Activated gamma-delta T cell (primary cell): ENCODE measurements around the gene CFAP91.
A peak's percentile ranks its signal among the peaks of the same experiment; 100 is the strongest.

Source experiments
- DNase-seq: peaks from one replicate; lab custom pipeline; 2025; lab: John Stamatoyannopoulos, UW
- total RNA-seq, 2 donors: gene quantifications; one replicate each; lab custom pipeline; 2026; lab: John Stamatoyannopoulos, UW

CFAP91 gene
- total RNA-seq = 0.26 to 0.51 reads per million in 2 donors

- DNase-seq = peak; percentile 69
These were observed at the start of gene CFAP91 for GRCh38 chr3:119702530-119703527. CFAP91 (plus strand) TSS chr3:119703022; CDS start chr3:119703099, 77 bp downstream.

DNA sequence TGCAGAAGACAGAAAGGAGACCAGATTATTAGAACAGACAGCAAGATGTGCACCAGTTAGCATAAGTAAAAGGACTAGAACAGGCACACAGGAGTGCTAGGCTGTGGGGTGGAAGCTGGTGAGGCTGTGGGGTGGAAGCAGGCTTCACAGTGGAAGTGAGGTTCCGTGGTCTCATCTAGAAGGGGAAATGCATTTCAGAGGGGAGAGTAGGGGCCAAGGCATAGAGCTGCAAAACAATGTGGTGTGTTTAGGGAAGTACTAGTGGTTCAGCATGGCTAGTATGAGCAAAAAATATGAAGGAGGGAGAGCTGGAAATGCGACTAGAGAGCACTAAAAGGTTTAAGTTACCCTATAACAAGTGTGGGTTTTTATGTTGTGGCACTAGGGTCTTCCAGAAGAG, 48.9 kb upstream of the CFAP91 start:
- no peak for DNase-seq

DNA sequence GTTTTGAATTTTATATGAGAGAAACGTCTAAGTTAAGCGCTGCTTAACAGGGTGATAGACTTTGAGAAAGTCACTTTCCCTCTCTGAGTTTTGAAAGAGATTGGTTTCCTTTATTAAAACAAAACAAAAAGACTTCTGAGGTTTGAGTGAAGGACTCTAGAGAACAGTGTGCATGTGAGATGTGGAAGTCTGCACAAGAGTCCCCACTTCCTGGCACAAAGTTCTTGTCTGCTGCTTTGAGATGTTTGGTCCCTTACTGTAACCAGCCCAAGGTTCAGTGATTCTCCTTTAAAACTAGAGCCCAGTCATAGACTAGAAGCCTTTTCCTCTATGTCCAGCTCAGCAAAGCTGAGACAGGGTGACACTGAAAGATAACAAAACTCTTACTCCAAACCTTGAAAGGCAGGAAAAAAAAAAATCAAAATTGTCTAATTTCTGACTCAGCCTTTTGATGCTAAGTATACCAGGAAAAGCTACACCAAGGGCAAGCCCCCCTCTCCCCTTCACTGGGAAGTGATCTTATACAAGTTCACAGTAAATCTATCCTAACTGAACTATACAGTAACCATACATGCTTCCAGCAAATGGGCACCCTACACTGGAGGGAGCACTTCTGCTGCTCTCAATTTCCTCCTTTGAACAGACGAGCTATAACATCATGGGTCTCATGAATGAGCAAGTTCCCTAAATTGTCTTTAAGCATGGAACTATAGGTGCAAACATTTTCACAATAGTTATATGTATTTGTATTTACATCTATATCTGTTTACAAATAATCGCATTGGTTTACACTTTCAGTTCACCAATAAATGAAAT, 44.7 kb upstream of the CFAP91 start:
- no peak for DNase-seq

DNA sequence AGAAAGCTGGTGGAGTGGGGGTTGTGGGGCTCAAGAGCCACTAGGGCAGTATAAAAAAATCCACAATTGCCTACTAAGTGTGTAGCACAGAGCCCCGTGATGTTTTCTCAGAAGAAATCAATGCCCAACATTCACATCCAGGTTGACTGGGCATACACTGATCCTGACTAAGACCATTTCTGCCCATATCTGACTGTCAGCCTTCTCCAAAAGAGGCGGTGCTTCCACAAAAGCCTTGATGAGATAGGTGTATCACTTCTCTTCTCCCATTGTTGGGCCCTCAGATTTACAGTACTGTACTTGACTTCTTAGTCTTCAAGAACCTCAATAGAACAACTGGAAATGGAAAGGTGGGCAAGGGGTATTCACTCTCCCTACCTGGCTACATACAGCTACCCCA, 43.8 kb upstream of the CFAP91 start:
- DNase-seq = no peak

DNA sequence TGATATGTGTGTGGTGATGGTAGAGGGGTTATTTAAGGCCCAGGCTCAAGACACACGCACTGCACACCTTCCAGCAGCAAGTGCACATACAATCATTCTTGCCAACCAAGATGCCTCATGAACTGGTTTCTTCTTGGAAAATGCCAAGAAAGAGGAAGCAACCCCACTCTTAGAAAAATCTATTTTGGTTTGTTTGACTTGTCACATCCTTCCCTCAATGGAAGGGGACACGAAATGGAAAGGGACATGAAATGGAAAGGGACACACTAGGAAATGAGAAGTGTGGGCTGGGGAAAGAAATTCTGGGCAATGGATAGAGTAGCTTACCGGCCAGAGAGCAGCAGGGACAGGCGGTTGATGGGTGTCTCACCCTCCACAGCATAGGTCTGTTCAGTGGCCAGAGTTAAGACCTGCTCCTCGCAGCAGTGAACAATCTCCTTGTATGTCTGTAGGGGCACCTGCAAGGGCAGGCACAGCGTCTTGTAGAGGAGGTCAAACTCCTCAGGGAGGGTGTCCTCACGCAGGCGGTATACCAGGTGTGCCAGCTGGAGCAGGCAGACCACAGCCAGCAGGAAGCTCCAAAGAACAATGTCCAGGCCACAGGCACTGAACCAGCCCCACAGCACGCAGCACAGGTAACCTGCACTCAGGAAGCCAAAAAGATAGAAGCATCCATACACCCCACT, 43.1 kb upstream of the CFAP91 start:
- no peak for DNase-seq

DNA sequence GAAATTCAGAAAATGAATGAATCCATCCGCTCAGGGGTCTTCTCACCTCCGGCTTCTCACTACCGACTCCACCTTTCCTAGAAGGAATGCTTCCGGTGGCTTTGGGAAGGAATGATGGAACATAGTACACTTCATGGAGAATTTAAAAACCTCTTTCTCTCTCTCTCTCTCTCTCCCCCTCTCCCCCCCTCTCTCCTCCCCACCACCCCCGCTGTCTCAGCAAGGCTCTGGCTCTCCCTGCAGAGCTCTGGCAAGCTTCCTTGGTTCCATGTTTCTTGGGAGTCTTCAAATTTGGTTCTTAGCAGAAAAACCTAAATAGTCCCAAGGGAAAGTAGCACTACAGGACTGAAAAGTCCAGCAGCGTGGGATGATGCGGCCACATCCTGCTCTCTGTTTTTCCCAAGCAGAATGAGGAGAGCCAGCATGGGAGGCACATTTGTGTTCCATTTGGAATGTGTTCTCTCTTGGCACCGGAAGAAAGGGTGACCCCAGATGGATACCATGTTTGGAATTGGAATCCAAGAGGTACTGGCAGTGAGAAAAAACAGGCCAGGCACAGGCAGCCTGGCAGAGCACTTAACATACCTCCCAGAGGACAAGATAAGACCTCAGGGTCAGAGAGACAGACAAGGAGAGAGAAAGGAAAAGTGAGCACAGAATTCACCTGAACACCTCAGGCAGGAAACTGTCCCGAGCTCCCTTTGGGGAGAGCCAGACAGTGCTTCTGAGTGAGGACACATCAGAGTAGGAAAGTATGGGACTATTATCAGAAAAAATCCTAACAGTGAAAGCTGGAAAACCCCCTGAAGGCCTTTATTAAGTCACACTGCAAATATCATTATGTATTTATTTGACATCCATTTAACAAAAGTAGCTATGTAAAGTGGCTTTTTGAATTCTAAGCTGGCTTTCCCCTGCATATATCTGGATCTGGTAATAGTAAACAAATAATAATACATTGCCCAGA, 42.1 kb upstream of the CFAP91 start, which contains the start of gene POPDC2:
Gene POPDC2, minus strand, starts transcription at position 116 of the 967 bp plus-strand sequence. CDS start 166 bp downstream, outside the sequence.
- DNase-seq = no peak

- DNase-seq = no peak
These were observed 40.0 kb upstream of the CFAP91 start for GRCh38 chr3:119662604-119663373.

GRCh38 chr3:119663885-119664284, 38.9 kb upstream of the CFAP91 start:
- no peak for DNase-seq

DNA sequence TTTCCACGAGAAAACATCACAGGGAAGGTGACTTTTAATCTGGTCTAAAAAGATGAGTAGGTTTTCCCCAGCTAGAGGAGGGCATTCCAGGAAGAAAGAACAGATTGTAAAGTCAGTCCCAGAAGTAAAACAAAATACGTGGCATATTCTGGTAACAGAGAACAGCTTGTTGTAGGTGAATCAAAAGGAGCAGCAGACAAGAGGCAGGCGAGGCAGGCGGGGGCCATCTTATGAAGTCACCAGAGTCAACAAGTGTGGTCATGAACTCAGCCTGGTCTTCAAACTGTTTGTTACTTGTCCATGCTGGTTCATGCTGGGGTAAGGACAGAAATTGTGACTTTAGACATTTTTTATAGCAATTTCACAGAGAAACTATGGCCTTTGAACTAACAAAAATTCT, 38.5 kb upstream of the CFAP91 start:
- DNase-seq = no peak

DNA sequence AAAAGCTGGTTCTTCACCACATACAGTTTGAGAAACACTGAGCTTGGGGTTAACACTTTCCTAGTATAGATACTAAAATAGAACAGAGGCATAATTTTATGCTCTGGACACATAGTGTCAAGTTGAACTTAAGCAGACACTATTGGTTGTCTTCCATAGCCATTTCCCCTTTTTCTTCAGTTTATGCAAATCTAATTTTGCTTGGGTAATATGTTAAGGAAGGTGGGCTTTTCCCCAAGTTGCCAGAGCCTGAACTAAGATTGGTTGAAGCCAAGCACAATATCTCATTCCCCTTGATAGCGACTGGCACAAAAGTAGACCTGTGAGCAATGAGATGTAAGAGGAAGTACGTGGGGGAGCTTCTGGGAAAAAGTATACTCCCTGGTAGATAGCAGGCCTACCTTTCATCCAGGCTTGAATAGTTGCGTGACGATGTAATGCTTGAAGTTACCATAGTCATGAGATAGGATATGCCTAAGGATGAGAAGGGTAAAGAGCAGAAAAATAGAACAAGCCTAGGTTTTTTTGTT, 37.9 kb upstream of the CFAP91 start:
- DNase-seq = no peak

GRCh38 chr3:119665954-119666559, 36.8 kb upstream of the CFAP91 start:
- no peak for DNase-seq

DNA sequence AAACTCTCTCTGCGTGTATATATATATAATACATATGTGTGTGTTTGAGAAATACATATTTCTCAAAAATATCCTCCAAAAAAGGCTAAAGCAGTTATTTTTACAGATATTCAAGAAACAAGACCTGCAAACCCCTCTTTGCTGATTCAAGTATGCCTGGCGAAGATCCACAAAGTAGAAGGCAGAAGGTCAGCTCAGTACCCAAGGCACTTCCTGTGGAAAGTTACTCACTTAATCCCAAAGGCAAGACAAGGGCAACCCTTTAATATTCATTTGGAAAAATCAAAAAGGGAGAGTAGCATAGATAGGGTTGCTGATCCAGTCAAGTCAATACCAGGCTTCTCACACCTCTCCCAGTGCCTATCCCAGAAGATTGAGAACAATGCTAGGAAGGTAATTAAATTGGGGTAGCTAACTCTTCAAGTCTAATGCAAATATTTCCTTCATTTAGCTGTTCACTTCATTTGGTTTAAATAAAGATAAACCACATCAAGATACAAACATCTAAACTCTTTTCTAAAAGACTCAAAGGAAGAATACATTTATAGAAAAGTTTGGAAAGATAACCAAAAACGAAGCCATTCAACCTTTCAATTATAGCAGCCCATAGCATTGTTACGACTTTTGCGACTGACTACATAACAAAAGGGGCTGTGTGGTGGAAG, 32.8 kb upstream of the CFAP91 start:
- no peak for DNase-seq

- no peak for DNase-seq
These were observed 30.0 kb upstream of the CFAP91 start for GRCh38 chr3:119672776-119673175.

- no peak for DNase-seq
These were observed 28.9 kb upstream of the CFAP91 start for GRCh38 chr3:119673875-119674274.

GRCh38 chr3:119675188-119675874, 27.5 kb upstream of the CFAP91 start:
- DNase-seq = no peak

DNA sequence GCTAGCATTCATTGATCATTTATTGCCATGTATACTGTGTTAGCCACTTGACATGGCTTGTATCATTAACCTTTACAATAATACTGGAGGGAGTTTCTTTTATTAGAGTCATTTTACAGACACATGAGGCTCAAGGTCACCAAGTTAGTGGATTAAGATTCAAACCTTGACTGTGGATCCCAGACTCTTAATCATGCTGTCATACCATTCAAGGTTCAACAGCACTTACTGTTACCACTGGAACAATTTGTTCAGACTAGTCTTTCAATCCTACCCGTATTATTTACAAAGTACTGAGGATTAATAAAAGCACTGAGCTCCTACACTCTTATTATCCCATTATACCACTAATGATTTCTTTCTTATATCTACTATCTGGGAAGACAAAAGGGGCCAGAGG, 26.8 kb upstream of the CFAP91 start:
- no peak for DNase-seq

DNA sequence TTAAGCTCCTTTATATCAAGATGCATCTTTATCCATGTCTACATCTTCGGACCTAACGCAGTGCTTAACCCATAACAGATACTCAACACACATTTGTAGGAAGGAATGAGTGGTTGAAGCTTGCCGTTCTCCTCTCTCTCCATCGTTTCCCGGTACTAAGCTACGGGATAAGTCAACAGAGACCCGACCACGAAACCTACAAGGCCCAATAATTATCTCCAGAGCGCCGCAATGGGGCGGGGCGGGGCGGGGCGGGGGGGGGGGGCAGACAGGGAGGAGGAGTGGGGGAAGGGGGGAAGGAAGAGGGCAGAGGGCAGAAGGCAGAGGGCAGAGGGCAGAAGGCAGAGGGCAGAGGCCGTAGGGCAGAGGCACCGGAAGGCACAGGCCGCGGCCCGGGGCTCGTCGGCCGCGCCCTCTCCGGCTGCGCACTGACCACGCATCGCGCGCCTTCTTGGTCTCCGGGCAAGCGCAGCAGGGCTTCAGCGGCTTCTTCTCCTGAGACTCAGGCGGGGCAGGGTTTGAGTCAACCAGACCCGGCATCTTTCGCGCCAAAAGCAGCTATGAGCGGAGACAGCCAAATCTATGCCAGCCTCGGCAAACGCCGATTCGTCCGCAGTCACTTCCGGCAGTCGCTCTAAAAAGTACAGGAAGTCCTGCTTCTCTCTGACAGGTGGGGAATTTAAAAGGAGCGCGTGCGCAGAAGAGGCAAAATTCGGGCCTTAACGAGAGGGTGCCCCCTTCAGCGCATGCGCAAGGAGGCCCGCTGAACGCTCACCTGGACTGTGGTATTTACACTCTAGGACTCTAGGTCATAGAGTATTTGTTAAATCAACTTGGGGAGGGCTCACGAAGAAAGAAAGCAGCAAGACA, 25.8 kb upstream of the CFAP91 start, which contains the start of gene COX17:
Gene COX17, minus strand, starts transcription at position 636 of the 870 bp plus-strand sequence. Its CDS starts 96 bp downstream, at position 540.
- peak; percentile 64 for DNase-seq
